Measurements from ENCODE around the gene DAGLA.

Gene DAGLA

GRCh38 chr11:61728940-61729219 is 48.7 kb downstream of the DAGLA start:
- Histone ChIP-seq H3K9me3 (ENCODE audit: low read length) (no peaks in the 10 kb centered on the region), H4K20me1 (ENCODE audit: insufficient read depth, low read length) (no peaks in the 10 kb centered on the region), H3K9ac (ENCODE audit: low read length) (no peak overlapping the region), H3F3A (ENCODE audit: insufficient read depth, low read length) (no peaks in the 10 kb centered on the region), H3K27ac (ENCODE audit: low read depth, low read length, poor library complexity, severe bottlenecking) (no peak overlapping the region), H3K79me2 (ENCODE audit: insufficient read depth, low read length) (no peaks in the 10 kb centered on the region), H3K27me3 (ENCODE audit: insufficient read depth, low read length) (no peaks in the 10 kb centered on the region), H3K4me2 (ENCODE audit: low read length) (no peak overlapping the region), H3K4me1 (ENCODE audit: insufficient read depth, low read length, severe bottlenecking) (no peaks in the 10 kb centered on the region), H3K4me3 (ENCODE audit: low read depth, low read length, poor library complexity, severe bottlenecking) (no peak overlapping the region), H3K9me2 (ENCODE audit: low read depth, low read length) (no peaks in the 10 kb centered on the region), H2AFZ (ENCODE audit: low read length) (no peak overlapping the region), H3K36me3 (ENCODE audit: insufficient read depth, low read length) (no peaks in the 10 kb centered on the region)
- no peak for TF ChIP-seq CTCF (IDR thresholded peaks at IDR 0.05; ENCODE audit: low read length)
- no peak for TF ChIP-seq EZH2 (IDR thresholded peaks at IDR 0.05; ENCODE audit: borderline replicate concordance, low read length)

GRCh38 chr11:61730240-61730994 is 50.2 kb downstream of the DAGLA start:
- Histone ChIP-seq H3K27ac (ENCODE audit: low read depth, low read length, poor library complexity, severe bottlenecking) (no peak overlapping the region), H3K4me2 (ENCODE audit: low read length) (no peak overlapping the region), H3K79me2 (ENCODE audit: insufficient read depth, low read length) (no peaks in the 10 kb centered on the region), H2AFZ (ENCODE audit: low read length) (no peak overlapping the region), H3F3A (ENCODE audit: insufficient read depth, low read length) (no peaks in the 10 kb centered on the region), H3K9me2 (ENCODE audit: low read depth, low read length) (no peaks in the 10 kb centered on the region), H3K4me3 (ENCODE audit: low read depth, low read length, poor library complexity, severe bottlenecking) (no peak overlapping the region), H3K9me3 (ENCODE audit: low read length) (no peaks in the 10 kb centered on the region), H3K36me3 (ENCODE audit: insufficient read depth, low read length) (no peaks in the 10 kb centered on the region), H3K9ac (ENCODE audit: low read length) (no peak overlapping the region), H3K4me1 (ENCODE audit: insufficient read depth, low read length, severe bottlenecking) (no peaks in the 10 kb centered on the region), H3K27me3 (ENCODE audit: insufficient read depth, low read length) (no peaks in the 10 kb centered on the region), H4K20me1 (ENCODE audit: insufficient read depth, low read length) (no peaks in the 10 kb centered on the region)
- no peak for TF ChIP-seq CTCF (IDR thresholded peaks at IDR 0.05; ENCODE audit: low read length)
- no peak for TF ChIP-seq EZH2 (IDR thresholded peaks at IDR 0.05; ENCODE audit: borderline replicate concordance, low read length)

GRCh38 chr11:61731211-61731951 is 51.2 kb downstream of the DAGLA start:
- no peaks in the 10 kb centered on the region for H3K9me2 ChIP-seq (ENCODE audit: low read depth, low read length)
- H3K79me2 ChIP-seq (ENCODE audit: insufficient read depth, low read length): no peaks in the 10 kb centered on the region
- H3F3A ChIP-seq (ENCODE audit: insufficient read depth, low read length): no peaks in the 10 kb centered on the region
- H3K36me3 ChIP-seq (ENCODE audit: insufficient read depth, low read length): no peaks in the 10 kb centered on the region
- H3K4me1 ChIP-seq (ENCODE audit: insufficient read depth, low read length, severe bottlenecking): no peaks in the 10 kb centered on the region
- TF ChIP-seq CTCF (IDR thresholded peaks at IDR 0.05; ENCODE audit: low read length) (no peak), EZH2 (IDR thresholded peaks at IDR 0.05; ENCODE audit: borderline replicate concordance, low read length) (no peak)
- no peak overlapping the region for H3K4me3 ChIP-seq (ENCODE audit: low read depth, low read length, poor library complexity, severe bottlenecking)
- no peak overlapping the region for H2AFZ ChIP-seq (ENCODE audit: low read length)
- H3K9ac ChIP-seq (ENCODE audit: low read length): no peak overlapping the region
- H3K4me2 ChIP-seq (ENCODE audit: low read length): no peak overlapping the region
- H3K9me3 ChIP-seq (ENCODE audit: low read length): no peaks in the 10 kb centered on the region
- H4K20me1 ChIP-seq (ENCODE audit: insufficient read depth, low read length): no peaks in the 10 kb centered on the region
- no peaks in the 10 kb centered on the region for H3K27me3 ChIP-seq (ENCODE audit: insufficient read depth, low read length)
- H3K27ac ChIP-seq (ENCODE audit: low read depth, low read length, poor library complexity, severe bottlenecking): no peak overlapping the region

All from OCI-LY1 (cell line).